SH-SY5Y (cell line): Measurements from ENCODE around the gene REEP2.

ENCODE experiments used
- GATA2 ChIP-seq: IDR thresholded peaks from 2 replicates; pipeline ENCODE4 v1.6.1; 2011; ENCODE audit warnings: mild to moderate bottlenecking, low read depth, low read length
- GATA3 ChIP-seq: IDR thresholded peaks from 2 replicates; pipeline ENCODE4 v1.6.1; 2011; ENCODE audit warnings: low read depth, mild to moderate bottlenecking, low read length, moderate library complexity

The REEP2 gene

DNA sequence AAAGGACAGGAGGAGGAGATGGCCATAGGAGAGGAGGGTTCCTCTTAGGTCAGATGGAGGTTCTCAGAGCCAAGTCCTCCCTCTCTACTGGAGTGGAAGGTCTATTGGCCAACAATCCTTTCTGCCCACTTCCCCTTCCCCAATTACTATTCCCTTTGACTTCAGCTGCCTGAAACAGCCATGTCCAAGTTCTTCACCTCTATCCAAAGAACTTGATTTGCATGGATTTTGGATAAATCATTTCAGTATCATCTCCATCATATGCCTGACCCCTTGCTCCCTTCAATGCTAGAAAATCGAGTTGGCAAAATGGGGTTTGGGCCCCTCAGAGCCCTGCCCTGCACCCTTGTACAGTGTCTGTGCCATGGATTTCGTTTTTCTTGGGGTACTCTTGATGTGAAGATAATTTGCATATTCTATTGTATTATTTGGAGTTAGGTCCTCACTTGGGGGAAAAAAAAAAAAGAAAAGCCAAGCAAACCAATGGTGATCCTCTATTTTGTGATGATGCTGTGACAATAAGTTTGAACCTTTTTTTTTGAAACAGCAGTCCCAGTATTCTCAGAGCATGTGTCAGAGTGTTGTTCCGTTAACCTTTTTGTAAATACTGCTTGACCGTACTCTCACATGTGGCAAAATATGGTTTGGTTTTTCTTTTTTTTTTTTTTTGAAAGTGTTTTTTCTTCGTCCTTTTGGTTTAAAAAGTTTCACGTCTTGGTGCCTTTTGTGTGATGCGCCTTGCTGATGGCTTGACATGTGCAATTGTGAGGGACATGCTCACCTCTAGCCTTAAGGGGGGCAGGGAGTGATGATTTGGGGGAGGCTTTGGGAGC is 29.5 kb downstream of the REEP2 start:
- TF ChIP-seq GATA2 = no peak
- TF ChIP-seq GATA3 = no peak

GRCh38 chr5:138468966-138469539 is 30.2 kb downstream of the REEP2 start:
- TF ChIP-seq GATA2 (no peak), GATA3 (no peak)

DNA sequence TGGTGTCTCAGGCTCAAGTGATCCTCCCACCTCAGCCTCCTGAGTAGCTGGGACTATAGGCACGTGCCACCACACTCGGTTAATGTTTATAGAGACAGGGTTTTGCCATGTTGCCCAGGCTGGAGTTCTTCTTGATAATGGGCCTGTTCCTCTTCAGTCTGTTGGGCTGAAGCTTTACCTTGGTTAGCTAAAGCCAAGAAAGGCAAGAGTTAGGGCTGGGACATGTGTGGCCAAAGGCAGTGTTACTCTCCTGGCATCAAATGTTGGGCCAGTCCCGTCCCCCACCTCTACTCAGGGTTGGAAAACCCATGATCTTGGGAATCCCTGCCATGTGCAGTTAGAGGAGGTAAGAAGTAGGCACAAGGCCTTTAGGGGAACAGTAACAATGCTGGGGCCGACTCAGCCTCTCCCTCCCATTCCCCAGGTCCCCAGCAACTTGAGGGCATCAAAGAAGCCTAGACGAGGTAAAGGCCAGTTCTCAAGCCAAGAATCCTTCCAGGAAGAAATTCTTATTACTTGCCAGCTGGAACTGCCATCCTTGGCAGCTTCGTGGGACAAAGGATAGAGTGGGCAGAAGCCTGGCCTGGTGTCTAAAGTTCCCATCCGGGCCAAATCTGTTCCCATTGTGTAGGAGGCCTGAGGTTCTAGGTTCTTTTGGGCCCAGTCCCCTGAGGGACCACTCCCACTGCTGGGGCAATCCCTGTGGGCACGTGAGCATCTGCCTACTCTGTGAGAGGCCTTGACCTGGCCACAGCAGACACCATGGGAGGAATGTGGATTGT is 30.9 kb downstream of the REEP2 start:
- no peak for TF ChIP-seq GATA3
- TF ChIP-seq GATA2 = no peak

DNA sequence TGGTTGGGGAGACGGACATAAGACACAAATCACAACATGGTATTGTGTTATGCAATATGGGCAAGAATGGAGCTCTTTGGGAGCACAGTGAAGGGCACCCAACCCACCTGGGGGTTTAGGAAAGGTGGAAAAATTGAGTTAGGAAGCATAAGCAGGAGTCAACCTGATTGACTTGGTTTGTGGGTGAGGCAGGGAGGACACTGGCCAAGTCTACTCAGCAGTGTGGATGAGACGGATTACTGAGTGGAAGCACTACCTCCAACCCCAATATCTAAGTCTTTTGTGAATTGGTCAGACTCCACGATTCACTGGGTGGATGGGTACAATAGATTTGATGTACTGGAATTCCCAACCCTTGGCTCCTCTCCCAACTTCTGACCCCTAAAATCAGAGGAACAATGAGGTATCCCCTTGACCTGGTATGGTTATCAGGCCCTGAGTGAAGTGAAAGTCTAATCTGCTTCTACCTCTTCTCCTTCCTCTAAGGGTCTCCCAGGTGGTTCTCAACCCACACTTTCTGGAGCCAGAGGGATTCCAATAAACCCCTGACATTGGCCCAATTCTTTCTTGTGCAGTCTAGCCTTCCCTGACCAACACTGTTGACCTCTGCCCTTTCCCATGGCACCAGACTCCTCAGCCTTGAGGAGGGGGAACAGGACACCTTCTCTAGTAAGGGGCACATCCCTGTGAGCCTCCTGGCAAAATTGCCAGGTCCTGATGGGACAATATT is 31.6 kb downstream of the REEP2 start:
- no peak for TF ChIP-seq GATA2
- TF ChIP-seq GATA3 = no peak

DNA sequence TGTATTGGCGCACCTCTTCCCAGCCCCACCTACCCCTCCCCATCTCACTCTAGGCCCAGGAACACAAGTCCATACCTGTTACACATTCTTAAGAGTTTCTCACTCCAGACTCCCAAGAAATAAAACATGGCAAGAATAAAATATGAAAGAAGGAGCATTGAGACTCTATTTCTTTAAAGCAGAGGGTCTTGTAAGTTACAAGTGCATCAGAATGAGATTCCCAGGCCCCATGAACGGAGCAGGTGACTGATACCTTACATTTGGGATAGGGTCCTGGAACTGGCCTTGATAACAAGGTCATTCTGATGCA is 32.1 kb downstream of the REEP2 start:
- TF ChIP-seq GATA3 (no peak), GATA2 (no peak)

DNA sequence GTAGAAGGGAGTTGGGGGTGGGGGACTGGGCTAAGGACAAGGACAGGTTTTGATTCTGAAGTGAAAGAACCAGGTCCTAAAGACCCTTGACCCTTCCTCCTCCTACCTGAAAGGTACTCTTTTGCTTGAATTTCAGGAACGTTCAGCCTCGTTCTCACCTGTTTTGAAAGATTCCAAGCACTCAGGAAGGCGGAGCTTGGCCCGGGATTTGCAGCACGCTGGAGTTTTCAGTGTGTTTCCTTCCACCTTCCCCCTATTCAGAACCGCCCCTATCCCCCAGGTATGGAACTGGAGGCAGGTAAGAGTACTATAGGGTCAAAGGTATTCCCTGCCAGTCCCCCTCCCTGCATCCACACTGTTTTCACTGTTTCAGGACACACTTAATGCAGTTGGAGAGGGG is 33.5 kb downstream of the REEP2 start:
- TF ChIP-seq GATA3 (no peak), GATA2 (no peak)

DNA sequence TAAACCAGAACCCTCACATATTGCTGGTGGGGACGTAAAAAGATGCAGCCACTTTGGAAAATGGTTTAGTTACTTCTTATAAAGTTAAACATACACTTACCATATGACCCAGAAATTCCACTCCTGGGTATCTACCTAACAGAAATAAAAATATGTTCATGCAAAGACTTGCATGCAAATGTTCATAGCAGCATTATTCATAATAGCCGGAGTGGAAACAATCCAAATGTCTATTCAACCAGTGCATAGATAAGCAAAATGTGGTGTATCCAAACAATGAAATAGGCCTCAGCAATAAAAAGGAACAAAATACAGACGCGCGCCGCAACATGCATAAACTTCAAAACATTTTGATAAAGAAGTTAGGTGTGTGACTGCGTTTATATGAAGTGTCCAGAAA is 38.1 kb downstream of the REEP2 start:
- TF ChIP-seq GATA3 (no peak), GATA2 (no peak)

GRCh38 chr5:138482638-138483037 is 43.8 kb downstream of the REEP2 start:
- TF ChIP-seq GATA3 = no peak

- TF ChIP-seq GATA3 (no peak), GATA2 (no peak)
Measured at GRCh38 chr5:138488481-138488945, 49.7 kb downstream of the REEP2 start.

DNA sequence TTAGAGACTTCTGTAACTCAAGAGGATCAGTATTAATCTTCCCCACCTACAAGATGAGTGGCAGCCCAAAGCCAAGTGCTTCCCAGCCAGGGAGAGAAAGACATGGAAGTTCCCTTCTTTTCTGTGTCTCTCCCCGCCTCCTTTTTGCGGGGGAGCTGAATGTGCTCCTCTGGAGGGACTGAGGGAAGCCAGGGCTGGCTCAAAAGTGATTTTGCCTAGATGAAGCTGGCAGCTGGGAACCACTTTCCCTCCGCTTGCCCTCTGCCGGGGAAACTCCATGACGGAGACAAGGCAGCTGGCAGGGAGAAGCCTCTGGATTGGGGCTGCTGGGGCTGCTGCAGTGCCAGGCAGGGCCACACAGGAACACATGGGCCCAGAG is 50.8 kb downstream of the REEP2 start:
- TF ChIP-seq GATA3 (no peak), GATA2 (no peak)

- TF ChIP-seq GATA2 (no peak), GATA3 (no peak)
Measured at GRCh38 chr5:138490648-138491283, 51.9 kb downstream of the REEP2 start.

DNA sequence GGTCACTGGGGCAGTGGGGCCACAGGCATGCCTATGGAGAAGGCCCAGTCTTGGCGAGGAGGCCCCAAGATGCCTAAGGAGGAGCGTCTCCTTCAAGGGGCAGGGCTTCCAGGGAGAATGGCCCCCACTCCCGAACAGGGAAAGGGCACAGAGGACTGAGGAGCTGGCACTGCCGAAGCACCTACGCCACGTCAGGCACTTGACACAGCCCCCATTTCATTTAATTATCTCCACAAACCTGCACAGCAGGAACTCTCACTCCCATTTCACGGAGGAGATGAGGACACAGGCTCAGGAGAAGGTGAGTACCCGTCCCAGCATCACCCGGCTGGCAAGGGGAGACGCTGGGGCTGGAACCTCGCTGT is 52.4 kb downstream of the REEP2 start:
- TF ChIP-seq GATA2 (no peak), GATA3 (no peak)

DNA sequence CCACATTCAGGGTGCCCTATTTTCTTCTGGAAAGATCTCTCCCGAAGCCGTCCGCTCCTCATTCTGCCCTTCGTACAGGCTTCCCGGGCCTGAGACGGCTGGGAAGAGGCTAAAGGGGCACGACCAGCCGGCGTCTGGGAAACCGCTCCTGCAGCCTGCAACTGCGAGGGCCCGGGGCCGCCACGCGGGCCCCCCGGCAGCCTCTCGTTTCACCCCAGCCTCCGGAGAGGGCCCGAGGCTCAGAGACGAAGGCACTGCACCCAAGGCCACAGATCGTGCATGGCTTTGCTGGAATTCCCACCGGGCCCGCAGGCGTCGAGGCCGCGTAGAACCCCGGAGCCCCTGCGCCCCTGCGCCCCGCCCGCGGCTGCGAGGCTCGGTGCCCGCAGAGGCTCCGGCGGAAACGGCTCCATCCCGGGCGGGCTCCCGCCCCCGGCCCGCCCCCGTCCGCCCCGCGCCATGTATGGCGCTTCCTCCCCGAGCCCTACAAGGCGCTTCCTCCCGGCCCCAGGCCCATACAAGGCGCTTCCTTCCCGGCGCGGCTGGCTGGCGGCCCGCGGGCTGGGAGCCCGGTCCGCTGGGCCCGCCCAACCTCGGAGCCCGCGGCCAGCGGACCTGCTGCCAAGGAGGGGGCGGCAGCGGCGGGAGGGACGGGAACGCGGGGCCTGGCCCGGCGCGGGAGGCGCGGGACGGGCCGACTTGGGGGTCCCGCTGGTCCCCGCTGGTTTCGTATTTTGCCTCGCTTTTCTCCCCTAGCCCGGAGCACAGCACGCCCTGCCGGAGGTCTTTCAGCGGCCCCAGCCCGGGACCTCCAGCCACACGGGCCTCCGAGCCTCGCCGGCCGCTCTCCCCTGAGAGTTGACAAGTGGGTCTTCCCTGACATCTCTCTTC is 53.1 kb downstream of the REEP2 start:
- no peak for TF ChIP-seq GATA3
- TF ChIP-seq GATA2 = no peak

DNA sequence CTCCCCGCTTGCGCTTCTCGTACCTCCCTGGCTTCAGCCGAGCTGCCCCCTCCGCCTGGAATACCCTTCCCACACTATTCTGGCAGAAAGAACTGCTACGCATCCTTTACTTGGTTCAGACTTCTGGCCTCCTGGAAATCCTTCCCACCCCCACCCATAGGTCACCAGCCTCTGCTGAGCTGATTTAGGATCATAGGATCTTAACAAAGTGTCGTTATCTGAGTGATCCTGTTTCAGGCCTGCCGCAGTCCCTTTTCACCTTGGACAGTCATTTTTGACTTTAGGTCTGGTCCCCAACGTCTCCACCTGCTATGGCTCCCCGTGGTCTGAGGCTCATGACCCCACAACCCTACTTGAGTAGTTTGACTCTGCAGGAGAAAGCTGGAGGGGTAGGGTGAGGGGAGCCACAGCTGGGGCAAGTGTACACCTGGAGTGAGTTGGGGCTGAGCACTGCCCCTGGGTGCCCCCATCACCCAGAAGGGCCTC is 53.7 kb downstream of the REEP2 start:
- TF ChIP-seq GATA2 (no peak), GATA3 (no peak)

GRCh38 chr5:138495351-138495750 is 56.5 kb downstream of the REEP2 start:
- TF ChIP-seq GATA3 (no peak), GATA2 (no peak)
